Natural killer cell treated with Interleukin-12 subunit alpha and Interleukin-12 subunit beta and Interleukin-15 and Interleukin-18, amount 100 ng/mL, for 72 hours (primary cell): ENCODE data around the gene CACNA1G. TPM values are rescaled to one million over a fixed set of nuclear protein-coding genes. Genes with fewer than 3 reads are reported as not detected.
A peak's percentile ranks its signal among the peaks of the same experiment; 100 is the strongest.

Experiments used
- ATAC-seq, 2 donors: fragments of 150-1000 bp; cut with Tn5 transposase in 1 of 2; sonication (Bioruptor Pico), chemical (Tn5 transposase) in 1 of 2; 2 replicates each; pipeline ENCODE4 v1.10.0; 2021
- DNase-seq: peaks from one replicate; pipeline ENCODE4 v3.0.0; 2022; ENCODE audit warnings: low spot score
- H3K27ac Mint-ChIP-seq, 2 donors: 1 replicate in 1 of 2; 2 replicates in 1 of 2; pipeline ENCODE4 v1.8.0; 2022; ENCODE audit warnings: mixed read lengths in 2 of 2, mild to moderate bottlenecking in 1 of 2, moderate library complexity in 1 of 2
- H3K27me3 Mint-ChIP-seq, 2 donors: 1 replicate in 1 of 2; 2 replicates in 1 of 2; pipeline ENCODE4 v1.8.0; 2022; ENCODE audit warnings: mixed read lengths in 2 of 2
- H3K36me3 Mint-ChIP-seq: one replicate; pipeline ENCODE4 v1.8.0; 2022; ENCODE audit warnings: mixed read lengths
- H3K4me1 Mint-ChIP-seq, 2 donors: 1 replicate in 1 of 2; 2 replicates in 1 of 2; pipeline ENCODE4 v1.8.0; 2022; ENCODE audit warnings: low read depth in 2 of 2, mixed read lengths in 2 of 2, mild to moderate bottlenecking in 1 of 2
- H3K4me3 Mint-ChIP-seq: one replicate; pipeline ENCODE4 v1.8.0; 2022; ENCODE audit warnings: mixed read lengths
- H3K9me3 Mint-ChIP-seq: 2 replicates; pipeline ENCODE4 v1.8.0; 2022; ENCODE audit warnings: mixed read lengths
- total RNA-seq, 2 donors: library from RNA; stranded (reverse); gene quantifications; one replicate each; pipeline ENCODE4 v1.2.3, GENCODE V29; 2022

Gene CACNA1G
- not detected for total RNA-seq

GRCh38 chr17:50560185-50560824 is at the start of gene CACNA1G:
Gene CACNA1G (plus strand): TSS chr17:50560715. CDS start chr17:50561460, 745 bp downstream.
- peak; percentile 90 for DNase-seq
- peak; percentile 94 to 95 for ATAC-seq
- Mint-ChIP-seq H3K27ac (no peak within 1 kb of the TSS), H3K36me3 (no peaks in the 10 kb centered on the region), H3K4me1 (peaks cover 0 to 12% of the 10 kb centered on the region in 2 donors), H3K9me3 (no peaks in the 10 kb centered on the region), H3K27me3 (peaks cover 17 to 24% of the 10 kb centered on the region in 2 donors), H3K4me3 (peak within 1 kb of the TSS; percentile 59)

DNA sequence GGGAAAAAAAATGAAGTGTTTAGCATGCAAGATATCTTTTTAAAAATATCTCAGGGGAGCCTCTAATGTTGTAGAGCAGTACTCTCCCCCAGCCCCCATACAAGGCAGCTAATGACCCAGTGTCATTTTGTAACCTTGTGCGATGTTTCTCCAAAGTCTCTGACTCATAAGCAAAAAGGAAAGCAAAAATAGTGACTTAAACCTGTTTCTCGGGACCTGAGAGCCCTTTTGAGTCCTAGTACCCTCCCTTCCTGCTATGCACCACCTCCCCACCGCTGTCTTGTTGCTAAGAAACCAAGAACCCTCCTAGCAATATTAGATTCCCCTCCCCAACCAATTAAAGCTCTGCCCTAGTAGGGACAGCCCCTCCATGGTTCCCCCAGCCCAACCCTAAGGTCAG is 49.5 kb upstream of the CACNA1G start:
- ATAC-seq (peak; percentile 62 to 83), DNase-seq (peak; percentile 48)
- H3K4me3 Mint-ChIP-seq = peak overlapping the region; percentile 62
- peaks cover 24 to 27% of the 10 kb centered on the region in 2 donors for H3K4me1 Mint-ChIP-seq
- peak overlapping the region; percentile 56 to 74 for H3K27ac Mint-ChIP-seq
- no peaks in the 10 kb centered on the region for H3K27me3 Mint-ChIP-seq
- no peaks in the 10 kb centered on the region for H3K9me3 Mint-ChIP-seq
- H3K36me3 Mint-ChIP-seq = no peaks in the 10 kb centered on the region

DNA sequence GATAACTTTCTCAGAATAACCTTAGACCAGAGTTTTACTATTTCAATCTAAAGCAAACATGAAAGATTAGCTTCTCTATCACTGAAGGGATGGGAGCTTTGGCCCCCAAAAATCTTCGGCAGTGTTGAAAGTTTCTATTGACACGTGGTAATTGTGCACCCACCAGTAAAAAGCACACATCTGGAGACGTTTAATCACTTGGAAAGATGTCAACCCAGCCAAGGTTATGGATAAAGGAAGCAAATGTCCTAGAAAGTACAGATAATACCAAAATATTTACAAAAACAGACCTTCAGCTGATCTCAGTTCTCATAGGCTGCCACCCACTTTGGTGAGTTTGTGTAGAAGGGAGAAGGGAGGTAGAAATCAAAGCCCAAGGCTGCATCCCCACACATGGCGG is 47.0 kb upstream of the CACNA1G start:
- Mint-ChIP-seq H3K36me3 (no peaks in the 10 kb centered on the region), H3K4me3 (no peak overlapping the region), H3K4me1 (peaks cover 22 to 24% of the 10 kb centered on the region in 2 donors), H3K27me3 (no peaks in the 10 kb centered on the region), H3K9me3 (no peaks in the 10 kb centered on the region), H3K27ac (no peak overlapping the region)
- ATAC-seq = no peak
- DNase-seq = no peak

DNA sequence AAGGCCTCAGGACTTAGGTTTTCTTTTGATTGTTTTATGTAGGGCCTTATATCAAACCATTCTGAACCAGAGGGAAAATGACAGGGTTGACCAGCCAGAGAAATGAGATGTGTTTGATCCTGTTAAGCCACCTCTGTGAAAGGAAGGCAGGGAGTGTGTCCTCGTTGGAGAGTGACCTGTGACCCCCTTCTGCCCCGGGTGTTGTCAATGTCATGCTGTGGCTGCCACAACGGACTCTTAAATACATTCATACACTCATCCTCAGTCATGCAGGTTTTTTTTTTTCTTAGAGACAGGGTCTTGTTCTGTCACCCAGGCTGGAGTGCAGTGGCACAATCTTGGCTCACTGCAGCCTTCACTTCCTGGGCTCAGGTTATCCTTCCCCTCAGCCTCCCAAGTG is 46.1 kb upstream of the CACNA1G start:
- Mint-ChIP-seq H3K36me3 (no peaks in the 10 kb centered on the region), H3K27me3 (no peaks in the 10 kb centered on the region), H3K27ac (peak overlapping the region in 1 of 2 donors; percentile 42), H3K9me3 (no peaks in the 10 kb centered on the region), H3K4me1 (peaks cover 16 to 18% of the 10 kb centered on the region in 2 donors), H3K4me3 (no peak overlapping the region)
- ATAC-seq = no peak
- DNase-seq = no peak

DNA sequence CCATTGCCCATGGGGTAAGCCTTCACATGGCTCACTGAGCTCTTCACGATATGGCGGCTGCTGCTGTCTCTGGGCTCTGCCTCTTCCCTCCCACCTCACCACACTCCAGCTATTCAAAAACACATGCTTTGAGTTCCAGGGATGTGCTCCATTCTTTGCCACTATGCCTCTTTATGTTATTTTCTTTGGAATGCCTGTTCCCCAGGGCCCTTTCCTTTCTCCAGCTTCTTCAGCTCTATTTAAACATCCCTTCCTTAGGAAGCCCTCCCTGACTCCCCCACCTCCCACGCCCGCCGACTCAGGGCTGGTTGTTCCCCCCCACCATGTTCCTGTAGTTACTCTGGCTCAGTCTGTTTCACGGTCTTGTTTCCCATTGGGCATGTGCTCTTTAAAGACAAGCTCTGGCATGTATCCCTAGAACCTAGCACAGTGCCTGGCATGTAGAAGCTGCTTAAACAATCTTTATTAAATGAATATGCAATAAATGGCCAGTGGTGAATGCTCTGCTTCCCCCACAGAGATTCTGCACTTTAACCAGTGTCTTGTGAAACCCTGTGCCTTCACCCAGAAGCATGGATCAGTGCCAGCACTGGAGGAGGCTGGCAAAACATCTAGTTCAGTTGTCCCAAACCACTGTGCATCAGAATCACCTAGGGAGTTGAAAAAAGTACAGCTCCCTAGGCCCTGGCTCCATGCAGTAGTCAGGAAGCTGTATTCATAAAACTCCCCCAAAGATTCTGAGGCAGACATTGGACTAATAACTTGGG is 45.4 kb upstream of the CACNA1G start:
- no peaks in the 10 kb centered on the region for H3K36me3 Mint-ChIP-seq
- H3K27ac Mint-ChIP-seq = peak overlapping the region in 1 of 2 donors; percentile 42
- peaks cover 12 to 13% of the 10 kb centered on the region in 2 donors for H3K4me1 Mint-ChIP-seq
- ATAC-seq = no peak
- H3K27me3 Mint-ChIP-seq = no peaks in the 10 kb centered on the region
- no peaks in the 10 kb centered on the region for H3K9me3 Mint-ChIP-seq
- no peak overlapping the region for H3K4me3 Mint-ChIP-seq
- DNase-seq = peak; percentile 53

DNA sequence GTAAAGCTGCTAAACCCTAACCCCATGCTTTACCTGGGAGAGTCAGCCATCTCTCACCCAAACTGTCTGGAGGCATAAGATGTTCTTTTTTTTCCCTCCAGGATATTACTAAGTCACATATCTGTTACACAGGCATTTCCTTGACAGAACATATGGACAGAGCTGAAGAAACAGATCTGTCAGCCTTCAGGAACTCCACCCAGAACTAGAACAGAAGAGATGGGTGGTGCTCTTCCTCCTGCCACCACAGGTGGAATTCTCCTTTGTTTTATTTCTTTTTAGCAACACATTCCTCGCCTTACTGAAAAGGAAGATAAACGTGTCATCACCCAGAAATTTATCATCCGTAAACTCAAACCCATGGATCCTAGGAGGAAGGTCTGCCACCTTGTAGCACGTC is 43.5 kb upstream of the CACNA1G start:
- H3K27ac Mint-ChIP-seq = no peak overlapping the region
- no peak for ATAC-seq
- H3K27me3 Mint-ChIP-seq = no peaks in the 10 kb centered on the region
- no peak for DNase-seq
- H3K4me3 Mint-ChIP-seq = no peak overlapping the region
- H3K9me3 Mint-ChIP-seq = no peaks in the 10 kb centered on the region
- H3K36me3 Mint-ChIP-seq = no peaks in the 10 kb centered on the region
- peaks cover 0 to 2% of the 10 kb centered on the region in 2 donors for H3K4me1 Mint-ChIP-seq

GRCh38 chr17:50517504-50518383 is 42.8 kb upstream of the CACNA1G start:
- no peak for DNase-seq
- no peaks in the 10 kb centered on the region for H3K4me1 Mint-ChIP-seq
- no peak overlapping the region for H3K4me3 Mint-ChIP-seq
- no peaks in the 10 kb centered on the region for H3K36me3 Mint-ChIP-seq
- no peak overlapping the region for H3K27ac Mint-ChIP-seq
- no peaks in the 10 kb centered on the region for H3K9me3 Mint-ChIP-seq
- H3K27me3 Mint-ChIP-seq = no peaks in the 10 kb centered on the region
- no peak for ATAC-seq

GRCh38 chr17:50518384-50519023 is 42.0 kb upstream of the CACNA1G start:
- DNase-seq = no peak
- H3K36me3 Mint-ChIP-seq = no peaks in the 10 kb centered on the region
- H3K4me3 Mint-ChIP-seq = no peak overlapping the region
- H3K4me1 Mint-ChIP-seq = no peaks in the 10 kb centered on the region
- no peak for ATAC-seq
- H3K27ac Mint-ChIP-seq = no peak overlapping the region
- no peaks in the 10 kb centered on the region for H3K27me3 Mint-ChIP-seq
- H3K9me3 Mint-ChIP-seq = no peaks in the 10 kb centered on the region

DNA sequence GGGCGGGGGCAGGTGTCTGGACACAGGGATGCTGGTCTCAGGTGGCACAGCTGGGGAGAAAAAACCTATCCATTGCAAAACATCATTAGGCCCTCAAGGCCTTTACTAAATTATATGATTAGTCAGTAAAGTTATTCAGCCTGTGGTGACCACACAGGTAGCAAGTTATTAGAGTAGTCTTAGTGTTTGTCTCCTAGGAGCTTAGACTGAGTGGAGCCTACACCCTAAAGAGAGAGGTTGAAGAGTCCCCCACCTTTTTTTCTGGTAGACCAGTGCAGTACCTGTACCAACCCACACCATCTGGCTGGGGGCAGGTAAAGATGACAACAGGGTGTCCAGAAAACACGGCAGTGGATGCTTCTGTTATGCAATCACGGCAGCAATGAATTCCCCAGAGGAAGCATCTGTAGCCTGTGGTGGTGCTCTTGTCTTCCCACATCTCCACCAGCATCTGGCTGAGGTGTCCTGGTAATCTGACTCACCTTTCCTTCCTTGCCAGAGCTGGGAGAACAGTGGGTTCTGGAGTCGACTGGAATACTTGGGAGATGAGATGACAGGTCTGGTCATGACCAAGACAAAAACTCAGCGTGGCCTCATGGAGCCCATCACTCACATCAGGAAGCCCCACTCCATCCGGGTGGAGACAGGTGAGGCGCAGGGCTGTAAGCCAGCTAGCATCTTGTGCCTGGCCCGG is 41.2 kb upstream of the CACNA1G start:
- no peak for DNase-seq
- Mint-ChIP-seq H3K27me3 (no peaks in the 10 kb centered on the region), H3K4me1 (no peaks in the 10 kb centered on the region), H3K27ac (no peak overlapping the region), H3K9me3 (no peaks in the 10 kb centered on the region), H3K4me3 (no peak overlapping the region), H3K36me3 (no peaks in the 10 kb centered on the region)
- ATAC-seq = no peak

DNA sequence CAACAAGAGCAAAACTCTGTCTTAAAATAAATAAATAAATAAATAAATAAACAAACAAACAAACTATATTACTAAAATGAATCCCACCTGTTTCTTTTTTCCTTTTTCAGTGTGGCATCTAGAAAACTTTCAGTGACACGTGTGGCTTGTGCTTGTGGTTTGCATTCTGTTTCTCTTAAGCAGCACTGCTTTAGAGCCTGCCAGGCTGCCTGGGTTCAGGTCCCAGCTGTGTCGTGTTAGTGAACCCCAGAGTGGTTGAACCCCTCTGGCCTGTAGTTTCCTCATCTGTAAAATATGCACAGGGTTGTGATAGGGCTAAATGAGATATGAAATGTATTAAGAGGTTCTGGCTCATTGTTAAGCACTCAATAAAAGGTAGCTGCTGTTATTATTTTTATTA is 40.0 kb upstream of the CACNA1G start:
- H3K27ac Mint-ChIP-seq = no peak overlapping the region
- no peak overlapping the region for H3K4me3 Mint-ChIP-seq
- H3K4me1 Mint-ChIP-seq = no peaks in the 10 kb centered on the region
- no peaks in the 10 kb centered on the region for H3K27me3 Mint-ChIP-seq
- ATAC-seq (no peak), DNase-seq (no peak)
- H3K36me3 Mint-ChIP-seq = no peaks in the 10 kb centered on the region
- H3K9me3 Mint-ChIP-seq = no peaks in the 10 kb centered on the region

DNA sequence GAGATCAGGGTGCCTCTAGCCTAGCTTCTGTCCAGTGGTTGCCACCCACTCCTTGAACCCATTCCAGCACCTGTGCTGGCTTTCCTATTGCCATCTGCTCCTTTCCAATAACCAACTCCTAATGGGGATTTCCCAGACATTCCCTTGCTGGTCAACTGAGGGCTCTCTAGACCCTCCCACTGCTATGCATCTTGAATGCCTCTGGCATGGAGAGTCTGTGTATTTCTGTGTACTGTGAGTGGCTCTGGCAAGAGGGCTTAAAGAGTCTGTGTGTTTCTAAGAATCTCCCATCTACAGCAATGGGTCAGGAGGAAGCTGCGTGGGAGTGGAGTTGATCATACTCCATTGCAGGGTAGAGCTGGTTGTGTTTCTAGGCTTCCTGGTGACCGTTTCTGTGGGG is 39.0 kb upstream of the CACNA1G start:
- Mint-ChIP-seq H3K27ac (no peak overlapping the region), H3K9me3 (no peaks in the 10 kb centered on the region), H3K4me3 (no peak overlapping the region), H3K4me1 (no peaks in the 10 kb centered on the region), H3K27me3 (no peaks in the 10 kb centered on the region), H3K36me3 (no peaks in the 10 kb centered on the region)
- no peak for DNase-seq
- no peak for ATAC-seq

DNA sequence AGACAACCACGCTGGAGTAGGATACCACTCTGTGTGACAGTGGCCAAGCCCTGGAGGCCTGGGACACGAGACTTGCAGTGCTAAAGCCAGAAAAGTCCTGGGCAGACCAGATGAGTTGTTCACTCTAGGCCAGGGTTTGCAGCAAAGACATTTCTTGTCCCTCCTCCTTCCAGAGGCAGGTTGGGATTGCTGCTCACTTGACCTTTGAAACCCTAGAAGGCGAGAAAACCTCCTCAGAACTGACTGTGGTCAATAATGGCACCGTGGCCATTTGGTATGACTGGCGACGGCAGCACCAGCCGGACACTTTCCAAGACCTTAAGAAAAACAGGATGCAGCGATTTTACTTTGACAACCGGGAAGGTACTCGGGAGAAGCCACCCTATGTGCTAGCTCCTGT is 37.7 kb upstream of the CACNA1G start:
- no peak for DNase-seq
- H3K27me3 Mint-ChIP-seq = no peaks in the 10 kb centered on the region
- no peak for ATAC-seq
- no peaks in the 10 kb centered on the region for H3K9me3 Mint-ChIP-seq
- no peaks in the 10 kb centered on the region for H3K36me3 Mint-ChIP-seq
- H3K4me3 Mint-ChIP-seq = no peak overlapping the region
- H3K27ac Mint-ChIP-seq = no peak overlapping the region
- no peaks in the 10 kb centered on the region for H3K4me1 Mint-ChIP-seq

GRCh38 chr17:50523208-50523607 is 37.3 kb upstream of the CACNA1G start:
- no peaks in the 10 kb centered on the region for H3K27me3 Mint-ChIP-seq
- DNase-seq (no peak), ATAC-seq (no peak)
- H3K9me3 Mint-ChIP-seq = no peaks in the 10 kb centered on the region
- no peaks in the 10 kb centered on the region for H3K4me1 Mint-ChIP-seq
- H3K27ac Mint-ChIP-seq = no peak overlapping the region
- no peak overlapping the region for H3K4me3 Mint-ChIP-seq
- no peaks in the 10 kb centered on the region for H3K36me3 Mint-ChIP-seq
